Epidermal melanocyte (primary cell): ENCODE measurements around the gene CEP83.
"Not testable (repeated sequence)": the region's sequence is repeated elsewhere in the genome, so short reads cannot be mapped to it uniquely, and the experiment has no call there.

Source experiments
- DNase-seq: peaks from one replicate; pipeline ENCODE4 v3.0.0; 2011; ENCODE audit warnings: low spot score; ENCODE audit not compliant: insufficient read length

The CEP83 gene

DNA sequence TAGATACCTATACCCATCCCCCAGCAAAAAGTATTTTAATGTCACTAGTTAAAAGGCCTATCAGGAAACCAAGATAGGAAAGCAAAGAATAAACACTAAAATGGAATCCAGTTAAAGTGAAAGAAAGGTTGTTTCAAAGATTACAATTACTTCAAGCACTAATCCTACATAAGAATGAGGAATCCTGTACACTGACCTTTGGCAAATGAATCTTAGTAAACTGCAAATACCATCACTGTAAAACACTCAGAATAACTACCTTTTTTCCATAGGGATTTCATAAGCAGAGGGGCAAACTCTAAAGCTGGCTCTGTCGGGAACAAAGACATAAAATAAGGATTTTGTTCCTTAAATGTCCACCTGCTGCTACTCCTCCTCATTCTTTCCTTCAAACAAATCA is 25.9 kb downstream of the CEP83 start:
- no peak for DNase-seq

DNA sequence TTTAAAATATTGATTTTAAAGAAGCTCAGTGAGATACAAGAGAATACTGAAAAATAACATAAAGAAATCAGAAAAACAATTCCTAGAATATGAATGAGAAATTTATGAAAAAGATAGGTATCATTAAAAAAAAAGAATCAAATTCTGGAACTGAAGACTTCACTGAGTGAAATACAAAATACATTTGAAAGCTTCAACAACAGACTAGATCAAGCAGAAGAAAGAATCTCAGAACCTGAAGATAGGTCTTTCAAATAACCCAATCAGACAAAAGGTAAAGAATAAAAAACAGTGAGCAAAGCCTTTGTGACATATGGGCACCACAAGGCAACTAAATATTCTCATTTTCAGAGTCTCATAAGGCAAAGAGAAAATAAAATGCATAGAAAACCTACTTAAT is 29.4 kb downstream of the CEP83 start:
- no peak for DNase-seq

DNA sequence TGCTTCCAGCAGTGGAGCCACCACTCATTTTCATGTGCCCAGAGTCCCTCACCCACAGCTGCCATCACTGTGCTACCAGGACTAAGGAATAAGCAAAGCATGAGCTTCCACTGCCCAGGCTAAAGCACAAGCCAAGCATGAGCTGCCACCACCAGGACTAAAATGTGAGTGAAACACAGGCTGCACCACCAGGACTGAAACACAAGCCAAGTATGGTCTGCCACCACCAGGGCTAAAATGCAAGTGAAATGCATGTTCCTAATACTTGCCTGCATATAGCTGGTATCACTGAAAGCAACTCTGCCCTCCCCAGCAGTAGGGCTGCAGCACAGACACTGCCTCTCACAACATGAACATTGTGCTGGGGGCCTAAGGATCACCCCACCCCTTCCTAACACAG is 30.0 kb downstream of the CEP83 start:
- no peak for DNase-seq

DNA sequence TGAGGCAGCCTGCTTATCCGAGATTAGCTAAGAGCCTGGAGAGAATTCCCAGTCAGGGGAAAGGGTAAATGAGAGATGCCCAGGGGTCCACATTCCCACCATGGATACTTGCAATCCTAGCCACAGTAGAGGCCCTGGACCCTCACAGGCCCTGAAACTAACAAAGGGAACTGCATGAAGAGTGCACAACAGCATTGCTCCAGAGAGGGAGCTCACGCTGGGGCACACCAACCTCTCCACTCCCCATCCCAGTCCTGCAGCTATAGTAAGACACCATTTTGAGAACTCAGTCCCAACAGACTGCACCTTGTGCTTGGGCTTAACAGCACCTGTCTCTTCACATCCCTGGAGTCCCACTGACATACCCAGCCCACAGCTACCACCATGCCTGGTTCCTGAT is 30.5 kb downstream of the CEP83 start:
- DNase-seq, result no peak

DNA sequence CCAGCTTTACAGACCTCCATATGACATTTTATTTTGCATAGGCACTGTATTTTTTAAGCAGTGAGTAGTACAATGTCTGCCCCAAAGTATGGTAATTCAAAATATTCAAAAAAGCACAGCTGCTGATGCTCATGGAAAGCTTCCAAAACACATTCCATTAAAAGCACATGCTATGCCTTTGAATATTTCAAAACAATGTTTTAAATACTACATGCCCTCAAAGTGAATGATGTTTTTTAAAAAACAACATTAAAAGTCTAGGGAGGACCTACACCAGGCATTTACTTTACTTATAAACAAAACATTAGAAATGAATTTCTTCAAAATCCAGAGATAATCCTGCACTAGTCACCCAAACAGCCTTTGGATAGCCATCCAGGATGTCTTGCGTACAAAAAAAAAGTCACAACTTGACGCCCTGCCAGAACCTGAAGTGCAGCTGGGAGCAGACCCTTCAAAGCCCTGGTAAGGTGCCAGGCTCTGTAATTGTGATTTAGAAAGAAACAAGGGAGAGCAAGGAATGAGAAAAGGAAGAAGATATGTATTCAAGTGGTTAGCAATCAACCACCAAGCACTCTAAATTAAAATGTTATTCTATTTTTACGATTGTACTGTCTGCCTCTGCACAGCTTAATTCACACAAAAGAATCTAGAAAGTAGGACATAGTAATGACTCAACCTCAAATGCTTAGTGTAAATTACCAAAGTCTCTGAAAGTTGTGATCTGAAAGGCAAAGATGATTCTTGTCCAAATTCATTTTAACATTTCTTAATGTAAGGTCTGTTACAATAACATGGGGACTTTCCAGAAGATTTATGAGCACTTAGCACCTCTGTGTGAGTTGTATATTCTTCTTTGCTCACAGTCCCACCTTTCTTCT is 31.9 kb downstream of the CEP83 start:
- peak; percentile 18 for DNase-seq

DNA sequence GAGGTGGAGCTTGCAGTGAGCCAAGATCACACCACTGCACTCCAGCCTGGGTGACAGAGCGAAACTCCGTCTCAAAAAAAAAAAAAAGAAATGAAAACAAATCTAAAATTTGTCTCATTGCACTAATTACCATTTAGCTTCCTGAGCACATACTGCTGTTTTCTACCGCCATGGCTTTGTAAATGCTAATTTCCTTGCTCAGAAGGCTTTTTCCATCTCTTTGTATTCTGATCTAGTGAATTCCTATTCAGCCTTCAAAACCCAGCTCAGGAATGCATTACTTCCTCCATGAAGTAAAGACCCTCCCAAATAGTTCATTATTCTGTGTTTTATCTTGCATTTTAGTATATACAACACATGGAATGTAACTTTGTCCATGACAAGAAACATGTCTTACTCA is 33.6 kb downstream of the CEP83 start:
- DNase-seq, result no peak

DNA sequence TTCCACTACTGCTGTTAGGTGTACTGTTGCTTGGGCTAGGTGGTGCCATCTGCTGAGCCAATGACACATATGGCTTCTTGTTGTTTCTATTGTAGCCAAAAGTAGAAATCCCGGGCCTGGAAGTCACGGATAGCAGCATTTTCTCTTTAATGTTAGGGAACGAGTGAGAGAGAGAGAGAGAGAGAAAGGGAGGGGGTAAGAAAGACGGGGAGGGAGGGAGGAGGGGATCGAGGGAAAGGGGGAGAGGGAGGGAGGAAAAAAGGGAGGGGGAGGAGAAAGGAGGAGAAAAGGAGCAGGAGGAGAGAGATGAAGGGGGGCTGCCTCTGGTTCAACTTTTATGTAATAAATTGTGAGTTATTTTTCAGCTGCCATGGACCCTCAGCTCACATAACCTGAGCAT is 34.8 kb downstream of the CEP83 start:
- DNase-seq, result not testable (repeated sequence)

DNA sequence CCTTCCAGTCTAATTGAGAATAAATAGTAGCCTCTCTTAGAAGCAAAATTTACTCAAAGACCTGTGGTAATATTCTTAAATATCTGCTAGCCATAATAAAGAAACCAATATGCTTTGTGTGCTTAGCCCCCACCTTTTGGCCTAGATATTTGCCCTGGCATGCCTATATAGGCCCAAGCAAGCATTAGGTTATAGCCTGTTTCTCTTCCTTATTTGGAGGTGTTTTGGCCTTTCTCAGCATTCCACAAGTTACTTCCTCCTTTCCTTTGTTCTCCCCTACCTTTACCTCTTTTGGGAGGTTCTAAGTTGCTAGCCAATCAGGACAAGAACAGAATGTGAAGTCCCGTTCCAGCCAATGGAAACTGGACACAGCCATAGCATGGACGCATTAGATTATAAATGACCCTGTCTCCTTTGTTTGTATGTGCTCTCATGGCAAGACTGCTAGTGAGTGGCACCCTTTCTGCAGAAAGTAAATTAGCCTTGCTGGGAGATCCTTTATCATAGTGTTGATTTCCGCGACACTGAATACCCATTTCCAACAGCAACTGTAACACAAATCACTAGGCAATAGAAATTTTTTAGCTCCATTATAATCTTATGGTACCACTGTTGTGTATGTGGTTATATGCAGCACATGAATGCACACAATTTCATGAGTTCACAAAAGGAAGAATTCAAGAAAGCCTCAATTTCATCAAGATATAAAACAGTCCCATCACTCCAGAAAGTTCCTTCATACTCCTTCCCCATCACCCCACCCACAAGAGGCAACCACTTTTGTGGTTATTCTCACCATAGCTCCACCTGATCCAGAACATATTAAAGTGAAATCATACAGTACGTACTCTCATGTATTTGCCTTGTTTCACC is 37.6 kb downstream of the CEP83 start:
- DNase-seq, result no peak

DNA sequence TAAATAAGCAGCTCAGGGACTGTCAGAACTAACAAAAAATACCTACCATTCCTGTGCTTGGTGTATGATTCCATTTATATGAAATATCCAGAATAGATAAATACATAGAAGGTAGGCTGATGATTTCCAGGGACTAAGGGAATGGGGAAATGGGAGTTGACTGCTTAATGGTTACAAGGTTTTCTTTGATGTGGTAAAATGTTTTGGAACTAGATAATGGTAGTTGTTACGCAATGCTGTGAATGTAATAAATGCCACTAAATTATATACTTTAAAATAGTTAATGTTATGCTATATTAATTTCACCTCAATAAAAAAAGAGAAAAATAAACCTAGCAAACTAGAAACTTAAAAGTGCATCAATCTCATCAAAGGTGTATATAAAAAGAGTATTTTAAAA is 41.1 kb downstream of the CEP83 start:
- DNase-seq, result no peak

DNA sequence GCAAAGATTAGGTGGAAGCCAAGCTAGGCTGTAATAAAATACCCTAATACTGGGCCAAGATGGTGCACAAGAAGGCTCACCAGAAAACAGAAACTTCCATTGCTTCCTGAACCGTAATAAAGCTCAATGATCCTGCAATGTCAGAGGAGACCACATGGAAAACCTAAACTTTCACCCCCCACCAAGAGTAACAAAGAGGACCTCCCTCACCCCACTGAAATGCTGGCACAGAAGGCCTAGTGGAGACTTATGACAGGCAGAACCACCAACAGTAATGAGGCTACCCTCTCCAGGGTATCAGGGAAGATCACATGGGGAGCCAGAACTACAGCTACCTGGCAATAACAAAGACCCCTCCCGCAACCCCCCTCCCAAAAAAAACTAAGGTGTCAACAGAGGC is 43.1 kb downstream of the CEP83 start:
- DNase-seq, result no peak

DNA sequence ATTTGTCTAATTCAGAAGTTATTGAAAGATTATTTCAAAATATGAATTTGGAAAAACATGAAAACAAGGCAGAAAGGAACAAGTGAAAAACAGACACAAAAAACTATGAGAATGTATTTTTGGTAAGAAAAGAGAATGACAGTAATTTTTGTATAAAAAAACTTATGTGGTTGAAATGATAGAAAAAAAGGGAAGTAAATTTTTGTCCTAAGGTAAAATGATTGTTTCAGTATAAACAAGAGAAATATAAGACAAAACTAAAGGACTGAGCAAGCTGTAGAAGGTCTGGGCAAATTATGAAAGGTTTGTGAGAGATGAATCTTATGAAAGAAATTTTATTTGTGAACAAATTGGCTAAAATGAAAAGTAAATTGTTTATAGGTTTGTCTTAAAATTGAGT is 44.6 kb downstream of the CEP83 start:
- no peak for DNase-seq

DNA sequence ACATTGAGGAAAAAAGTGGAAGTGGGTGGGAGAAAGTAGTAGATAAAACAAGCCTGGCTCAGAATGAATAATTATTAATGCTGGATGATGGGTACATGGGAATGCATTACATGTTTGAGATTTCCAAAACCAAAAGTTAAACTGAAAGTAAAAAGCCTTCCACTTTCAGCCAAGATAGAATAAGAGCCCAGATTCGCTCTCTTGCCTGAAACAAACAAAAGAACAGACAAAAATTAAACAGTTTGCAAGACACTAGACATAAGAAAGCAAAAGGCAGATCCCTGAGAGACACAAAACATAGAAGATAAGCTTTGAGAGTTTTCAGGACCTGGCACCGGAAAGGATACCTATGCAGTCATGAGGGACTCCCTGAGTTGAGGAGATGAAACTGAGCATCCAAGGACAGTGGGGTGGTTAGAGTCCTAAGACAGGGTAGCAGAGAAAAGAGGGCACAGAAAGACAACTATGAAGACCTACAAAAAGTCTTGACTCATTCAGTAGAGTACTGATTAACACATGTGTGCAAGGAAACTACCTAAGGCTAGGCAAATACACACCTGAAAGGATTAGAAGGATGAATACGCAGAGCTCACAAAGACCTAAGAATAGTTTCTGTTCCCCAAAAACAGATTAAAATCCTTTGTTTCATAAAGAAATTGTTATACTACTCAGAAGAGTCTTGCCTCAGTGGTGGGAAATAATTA is 54.1 kb downstream of the CEP83 start:
- DNase-seq, result no peak

DNA sequence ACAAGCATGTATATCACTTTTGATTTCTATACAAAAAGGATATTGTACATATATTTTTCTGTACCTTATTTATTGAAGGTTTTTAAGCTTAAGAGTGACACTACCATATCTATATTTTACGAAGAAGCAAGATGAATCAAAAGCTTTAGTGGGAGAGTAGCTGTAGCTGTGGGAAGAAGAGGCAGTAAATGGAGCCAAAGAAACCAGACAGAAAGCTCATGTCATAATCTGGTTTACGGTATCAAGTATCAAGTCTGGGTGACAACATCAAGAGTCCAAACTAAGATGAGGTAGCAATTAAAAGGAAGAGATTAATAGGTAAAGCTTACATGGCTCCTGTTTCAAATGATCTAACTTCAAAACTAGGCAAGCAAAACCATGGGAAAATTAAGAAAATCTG is 54.8 kb downstream of the CEP83 start:
- DNase-seq, result no peak

DNA sequence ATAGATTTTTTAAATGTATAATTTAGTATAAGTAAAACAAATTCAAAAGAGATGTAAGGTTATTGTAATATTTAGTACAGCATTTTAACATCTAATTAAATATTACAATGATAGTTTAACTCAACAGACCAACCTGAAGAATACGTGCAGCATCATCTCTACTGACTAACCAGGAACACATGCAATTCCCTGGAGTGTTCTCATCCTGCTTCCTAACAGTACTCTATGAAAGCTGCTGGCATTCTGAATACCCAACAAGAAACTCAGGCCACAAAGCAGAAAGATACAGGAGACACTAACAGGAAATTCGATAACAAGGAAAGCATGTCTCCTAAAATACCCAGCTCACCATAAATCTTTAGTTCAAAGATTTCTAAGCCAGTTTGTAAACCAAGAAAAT is 58.3 kb downstream of the CEP83 start:
- DNase-seq, result no peak

DNA sequence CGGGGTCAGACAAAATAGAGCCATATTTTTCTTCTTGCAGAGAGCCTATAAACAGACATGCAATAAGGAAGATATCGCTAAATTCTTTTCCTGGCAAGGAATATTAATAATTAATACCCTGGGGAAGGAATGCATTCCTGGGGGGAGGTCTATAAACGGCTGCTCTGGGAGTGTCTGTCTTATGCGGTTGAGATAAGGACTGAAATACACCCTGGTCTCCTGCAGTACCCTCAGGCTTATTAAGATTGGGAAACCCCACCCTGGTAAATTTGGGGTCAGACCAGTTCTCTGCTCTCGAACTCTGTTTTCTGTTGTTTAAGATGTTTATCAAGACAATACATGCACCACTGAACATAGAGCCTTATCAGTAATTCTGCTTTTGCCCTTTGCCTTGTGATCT is 61.0 kb downstream of the CEP83 start:
- DNase-seq, result not testable (repeated sequence)

DNA sequence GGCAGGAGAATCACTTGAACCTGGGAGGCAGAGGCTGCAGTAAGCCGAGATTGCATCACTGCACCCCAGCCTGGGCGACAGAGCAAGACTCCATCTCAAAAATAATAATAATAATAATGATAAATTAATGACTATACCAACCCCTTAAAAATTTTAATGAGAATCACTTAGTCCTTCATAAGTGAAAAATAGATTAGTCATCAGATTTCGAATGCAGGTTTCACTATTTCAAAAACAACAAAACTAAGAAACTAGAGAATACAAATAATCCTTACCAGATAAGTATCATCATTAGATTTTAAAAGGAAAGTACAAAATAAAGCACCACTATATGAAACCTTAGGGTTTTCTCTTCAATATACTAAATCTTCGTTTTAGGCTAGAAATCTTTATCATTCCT is 62.3 kb downstream of the CEP83 start:
- no peak for DNase-seq

DNA sequence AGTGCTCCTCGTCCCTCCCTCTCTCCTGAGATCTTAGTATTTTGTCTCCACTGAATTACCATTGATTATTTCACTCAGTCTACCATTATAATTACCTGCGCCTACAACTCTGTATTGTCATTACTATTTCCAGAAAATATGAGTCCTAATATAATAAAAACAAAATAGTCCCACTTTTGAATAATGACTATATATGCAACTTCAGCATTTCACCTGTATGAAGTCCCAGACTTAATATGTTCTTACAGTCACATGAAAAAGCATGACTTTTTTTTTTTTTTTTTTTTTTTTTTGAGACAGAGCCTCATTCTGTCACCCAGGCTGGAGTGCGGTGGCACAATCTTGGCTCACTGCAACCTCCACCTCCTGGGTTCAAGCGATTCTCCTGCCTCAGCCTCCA is 63.7 kb downstream of the CEP83 start:
- not testable (repeated sequence) for DNase-seq

DNA sequence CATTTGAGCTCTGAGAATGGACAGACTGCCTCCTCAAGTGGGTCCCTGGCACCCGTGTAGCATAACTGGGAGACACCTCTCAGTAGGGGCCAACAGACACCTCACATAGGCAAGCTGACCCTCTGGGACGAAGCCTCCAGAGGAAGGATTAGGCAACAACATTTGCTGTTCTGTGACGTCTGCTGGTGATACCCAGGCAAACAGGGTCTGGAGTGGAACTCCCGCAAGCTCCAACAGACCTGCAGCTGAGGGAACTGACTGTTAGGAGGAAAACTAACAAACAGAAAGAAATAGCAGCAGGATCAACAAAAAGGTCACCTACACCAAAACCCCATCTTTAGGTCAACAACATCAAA is 69.6 kb downstream of the CEP83 start:
- no peak for DNase-seq

DNA sequence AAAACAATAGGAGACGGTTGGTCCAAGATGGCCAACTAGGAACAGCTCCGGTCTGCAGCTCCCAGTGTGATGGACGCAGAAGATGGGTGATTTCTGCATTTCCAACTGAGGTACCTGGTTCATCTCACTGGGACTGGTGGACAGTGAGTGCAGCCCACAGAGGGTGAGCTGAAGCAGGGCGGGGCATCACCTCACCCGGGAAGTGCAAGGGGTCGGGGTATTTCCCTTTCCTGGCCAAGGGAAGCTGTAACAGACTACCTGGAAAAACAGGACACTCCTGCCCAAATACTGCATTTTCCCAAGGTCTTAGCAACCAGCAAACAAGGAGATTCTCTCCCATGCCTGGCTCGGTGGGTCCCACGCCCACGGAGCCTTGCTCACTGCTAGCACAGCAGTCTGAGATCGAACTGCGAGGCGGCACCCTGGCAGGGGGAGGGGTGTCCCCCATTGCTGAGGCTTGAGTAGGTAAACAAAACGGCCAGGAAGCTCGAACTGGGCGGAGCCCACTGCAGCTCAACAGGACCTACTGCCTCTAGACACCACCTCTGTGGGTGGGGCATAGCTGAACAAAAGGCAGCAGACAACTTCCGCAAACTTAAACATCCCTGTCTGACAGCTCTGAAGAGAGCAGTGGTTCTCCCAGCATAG is 70.1 kb downstream of the CEP83 start:
- not testable (repeated sequence) for DNase-seq

DNA sequence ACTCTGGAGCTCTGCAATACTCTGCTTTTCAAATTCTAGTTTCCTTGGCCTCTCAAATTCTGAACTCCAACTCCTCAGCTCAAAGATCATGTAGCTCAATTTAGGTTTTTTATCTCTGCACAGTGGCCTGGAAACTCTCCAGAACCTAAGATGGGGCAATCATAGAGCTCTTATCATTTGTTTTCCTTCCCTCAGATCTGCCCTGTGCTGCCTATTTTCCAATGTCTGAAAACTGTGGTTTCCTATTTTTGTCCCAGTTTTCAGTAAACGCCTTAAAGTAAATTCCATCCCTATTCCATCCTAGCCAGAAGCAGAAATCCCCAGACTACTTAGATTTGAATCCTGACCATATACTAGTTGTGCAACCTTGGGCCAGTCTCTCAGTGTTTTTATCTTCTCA is 73.2 kb downstream of the CEP83 start:
- DNase-seq, result no peak

DNA sequence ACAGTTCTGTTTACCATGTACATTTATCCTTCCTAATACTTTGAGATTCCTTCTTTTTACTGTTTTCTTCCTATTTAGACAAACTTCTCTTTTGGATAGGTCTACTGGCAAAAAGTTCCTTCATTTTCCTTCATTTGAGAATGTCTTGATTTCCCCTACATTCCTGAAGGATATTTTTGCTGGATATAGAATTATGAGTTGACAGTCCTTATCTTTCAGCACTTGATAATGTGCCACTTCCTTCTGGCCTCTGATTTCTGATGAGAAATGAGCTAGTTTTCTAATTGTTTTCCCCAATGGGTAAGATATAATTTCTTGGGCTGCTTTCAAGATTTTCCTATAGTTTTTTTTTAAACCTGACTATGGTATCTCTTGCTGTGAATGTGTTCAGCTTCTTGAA is 75.6 kb downstream of the CEP83 start:
- no peak for DNase-seq

DNA sequence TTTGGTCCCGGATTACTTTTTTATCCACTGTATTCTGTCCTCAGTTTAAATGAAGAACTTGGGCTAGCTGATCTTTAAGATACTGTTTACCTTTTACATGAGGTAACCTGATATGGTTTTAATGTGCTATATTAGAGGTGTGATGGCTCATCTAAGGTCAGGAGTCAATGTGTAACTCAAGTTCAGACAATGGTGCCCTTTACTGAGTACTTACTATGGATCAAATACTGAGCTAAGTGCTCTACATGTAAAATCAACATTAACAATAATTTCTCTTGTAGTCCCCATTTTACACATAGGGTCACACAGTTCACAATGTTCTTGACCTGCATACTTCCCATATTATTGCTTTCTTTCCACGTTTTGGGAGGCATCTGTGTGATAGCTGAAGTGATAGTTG is 79.2 kb downstream of the CEP83 start:
- no peak for DNase-seq
